GM12873 (cell line): ENCODE measurements around the gene IFNL2.

ENCODE experiments used
- CTCF ChIP-seq: IDR thresholded peaks from 2 replicates; pipeline ENCODE4 v1.5.1; 2012; ENCODE audit warnings: low read depth, mild to moderate bottlenecking, moderate library complexity, low read length, control low read depth; ENCODE audit not compliant: insufficient read depth; ENCODE audit errors: missing control alignments

IFNL2 gene

GRCh38 chr19:39251081-39251480 is 17.1 kb upstream of the IFNL2 start:
- no peak for TF ChIP-seq CTCF

DNA sequence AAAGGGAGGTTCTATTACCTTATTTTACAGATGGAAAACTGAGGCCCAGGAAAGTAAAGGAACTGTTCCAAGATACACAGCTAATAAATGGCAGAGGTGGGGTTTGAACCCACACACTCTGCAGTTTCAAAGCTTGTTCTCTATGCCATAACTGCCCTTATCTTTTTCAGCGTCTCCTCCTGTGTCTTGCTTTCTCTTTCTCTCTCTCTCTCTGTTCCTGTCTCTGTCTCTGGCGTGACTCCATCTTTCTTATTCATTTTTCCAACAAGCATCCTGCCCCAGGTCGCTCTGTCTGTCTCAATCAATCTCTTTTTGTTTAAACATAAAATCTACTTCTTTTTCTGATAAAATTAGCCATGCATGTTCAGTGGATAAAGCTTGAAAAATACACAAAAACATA is 16.4 kb upstream of the IFNL2 start:
- TF ChIP-seq CTCF = no peak

- no peak for TF ChIP-seq CTCF
These were observed 15.7 kb upstream of the IFNL2 start for GRCh38 chr19:39252458-39252857.

DNA sequence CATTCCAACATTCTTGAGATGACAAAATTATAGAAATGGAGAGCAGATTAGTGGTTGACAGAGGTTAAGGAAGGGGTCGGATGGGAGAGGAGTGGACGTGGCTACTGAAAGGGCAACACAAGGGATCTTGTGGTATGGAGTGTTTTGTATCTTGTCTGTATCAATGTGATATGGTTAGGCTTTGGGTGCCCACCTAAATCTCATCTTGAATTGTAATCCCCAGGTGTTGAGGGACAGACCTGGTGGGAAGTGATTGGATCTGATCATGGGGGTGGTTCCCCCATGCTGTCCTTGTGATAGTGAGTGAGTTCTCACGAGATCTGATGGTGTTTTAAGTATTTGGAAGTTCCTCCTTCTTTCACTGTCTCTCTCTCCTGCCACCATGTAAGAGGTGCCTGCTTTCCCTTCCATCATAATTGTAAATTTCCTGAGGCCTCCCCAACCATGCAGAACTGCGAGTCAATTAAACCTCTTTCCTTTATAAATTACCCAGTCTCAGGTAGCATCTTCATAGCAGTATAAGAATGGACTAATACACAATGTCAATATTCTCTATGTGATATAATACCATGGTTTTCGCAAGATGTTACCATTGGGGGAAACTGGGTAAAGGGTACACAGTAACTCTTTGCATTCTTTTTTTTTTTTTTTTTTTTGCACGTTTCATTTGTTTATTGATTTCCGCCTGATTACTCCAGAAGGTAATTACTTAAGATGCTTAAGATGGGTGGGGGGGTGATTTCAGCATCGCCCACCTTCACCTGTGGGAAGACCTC is 14.6 kb upstream of the IFNL2 start:
- no peak for TF ChIP-seq CTCF

DNA sequence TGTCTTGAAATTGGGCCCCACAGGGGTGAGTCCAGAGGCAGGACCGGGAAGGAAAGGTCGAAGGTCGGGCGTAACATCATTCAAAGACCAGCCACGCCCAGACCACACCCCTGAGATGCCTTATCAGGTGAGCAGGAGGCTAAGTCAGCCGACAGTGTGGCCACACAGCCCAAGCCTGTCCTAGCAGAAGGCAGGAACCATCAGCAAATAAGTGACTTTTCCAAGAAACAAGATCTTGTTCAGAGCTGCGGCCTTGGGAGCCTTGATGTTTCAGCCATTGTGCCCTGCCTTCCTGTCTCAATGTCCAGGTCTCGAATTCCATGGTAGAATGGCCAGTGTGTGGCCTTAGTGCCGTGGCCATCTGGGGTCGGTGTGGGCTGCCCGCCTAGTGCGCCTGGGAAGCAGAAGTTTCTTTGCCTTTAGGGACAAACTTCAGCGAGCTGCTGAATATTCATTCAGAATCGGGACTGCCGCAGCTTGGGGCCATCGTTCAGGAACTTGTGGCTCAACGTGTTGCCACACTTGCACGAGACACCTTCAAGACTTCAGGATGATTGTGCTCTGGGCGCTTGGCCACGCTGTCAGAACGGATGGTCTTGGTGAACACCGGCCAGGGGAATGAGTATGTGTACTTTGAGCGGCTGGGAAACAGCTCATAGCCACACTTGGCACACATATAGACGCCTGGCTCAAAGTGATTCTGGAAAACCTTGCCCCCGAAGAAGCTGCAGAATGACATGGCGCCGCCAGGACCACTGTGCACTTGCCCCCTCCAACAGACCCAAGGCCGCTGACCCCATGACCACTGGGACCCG is 13.5 kb upstream of the IFNL2 start:
- no peak for TF ChIP-seq CTCF

- no peak for TF ChIP-seq CTCF
These were observed 11.0 kb upstream of the IFNL2 start for GRCh38 chr19:39257227-39257626.

DNA sequence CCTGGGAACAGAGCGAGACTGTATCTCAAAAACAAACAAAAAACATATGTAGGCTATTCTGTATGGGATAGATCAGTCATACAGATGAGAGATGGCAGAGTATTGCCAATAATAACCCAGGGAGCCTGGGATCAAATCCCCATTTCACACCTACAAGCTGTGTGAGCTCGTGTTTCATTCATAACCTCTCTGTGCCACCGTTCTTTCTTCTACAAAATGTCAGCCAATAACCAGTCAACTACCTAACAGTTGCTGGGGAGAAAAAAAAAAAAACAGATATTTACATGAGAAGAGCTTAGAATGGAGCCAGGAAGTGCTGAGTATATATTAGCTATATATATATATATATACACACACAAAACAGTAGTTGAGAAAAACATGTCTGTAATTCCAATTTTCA is 6.5 kb upstream of the IFNL2 start:
- TF ChIP-seq CTCF = no peak
